H9 (cell line): ENCODE data around the gene EBF4. TPM values are rescaled to one million over a fixed set of nuclear protein-coding genes. Genes with fewer than 3 reads are reported as not detected.

Source experiments
- DNase-seq: peaks from one replicate; pipeline ENCODE4 v3.0.0-alpha.2; 2017
- H2AFZ ChIP-seq: one replicate; pipeline ENCODE4 v1.6.1; 2013; ENCODE audit warnings: mild to moderate bottlenecking, low read length, control low read depth, moderate library complexity
- H2AK5ac ChIP-seq: 2 replicates; pipeline ENCODE4 v1.6.1; 2013; ENCODE audit warnings: low read length, control low read depth, mixed read lengths; ENCODE audit not compliant: insufficient read length
- H2BK120ac ChIP-seq: one replicate; pipeline ENCODE4 v1.6.1; 2013; ENCODE audit warnings: low read depth, mild to moderate bottlenecking, low read length, control low read depth, inconsistent platforms; ENCODE audit not compliant: poor library complexity, severe bottlenecking
- H2BK12ac ChIP-seq: 2 replicates; pipeline ENCODE4 v1.6.1; 2013; ENCODE audit warnings: low read length, control low read depth, mixed read lengths, low read depth; ENCODE audit not compliant: insufficient read length
- H2BK15ac ChIP-seq: 2 replicates; pipeline ENCODE4 v1.6.1; 2013; ENCODE audit warnings: low read depth, low read length, control low read depth
- H2BK20ac ChIP-seq: one replicate; pipeline ENCODE4 v1.6.1; 2013; ENCODE audit warnings: low read depth, mild to moderate bottlenecking, low read length, control low read depth, inconsistent platforms; ENCODE audit not compliant: poor library complexity, severe bottlenecking
- H2BK5ac ChIP-seq: 2 replicates; pipeline ENCODE4 v1.6.1; 2013; ENCODE audit warnings: low read length, control low read depth, mixed read lengths; ENCODE audit not compliant: insufficient read length
- H3K14ac ChIP-seq: 2 replicates; pipeline ENCODE4 v1.6.1; 2013; ENCODE audit warnings: low read length, control low read depth; ENCODE audit not compliant: insufficient read depth
- H3K18ac ChIP-seq: 2 replicates; pipeline ENCODE4 v1.6.1; 2013; ENCODE audit warnings: low read depth, mild to moderate bottlenecking, mixed read lengths, low read length, control low read depth; ENCODE audit not compliant: insufficient read length
- H3K23ac ChIP-seq: 2 replicates; pipeline ENCODE4 v1.6.1; 2013; ENCODE audit warnings: low read length, control low read depth, mixed read lengths, low read depth; ENCODE audit not compliant: insufficient read length
- H3K23me2 ChIP-seq: 2 replicates; pipeline ENCODE4 v1.6.1; 2013; ENCODE audit warnings: low read depth, mild to moderate bottlenecking, mixed read lengths, low read length, control low read depth; ENCODE audit not compliant: insufficient read length, poor library complexity, severe bottlenecking
- H3K27ac ChIP-seq: 2 replicates; pipeline ENCODE4 v1.5.1; 2013; ENCODE audit warnings: low read length, control low read depth, mixed read lengths, low read depth; ENCODE audit not compliant: insufficient read length
- H3K27me3 ChIP-seq: 2 replicates; pipeline ENCODE4 v1.6.1; 2013; ENCODE audit warnings: low read length, control low read depth, inconsistent platforms; ENCODE audit not compliant: insufficient read depth
- H3K4ac ChIP-seq: 2 replicates; pipeline ENCODE4 v1.6.1; 2013; ENCODE audit warnings: low read depth, mild to moderate bottlenecking, control low read depth, inconsistent platforms, low read length, moderate library complexity
- H3K4me1 ChIP-seq: 2 replicates; pipeline ENCODE4 v1.6.1; 2013; ENCODE audit warnings: low read length, control low read depth, inconsistent platforms; ENCODE audit not compliant: insufficient read depth
- H3K4me2 ChIP-seq: 2 replicates; pipeline ENCODE4 v1.6.1; 2013; ENCODE audit warnings: low read length, control low read depth, mixed read lengths; ENCODE audit not compliant: insufficient read length, insufficient read depth
- H3K56ac ChIP-seq: 2 replicates; pipeline ENCODE4 v1.6.1; 2013; ENCODE audit warnings: low read depth, mild to moderate bottlenecking, mixed read lengths, low read length, control low read depth; ENCODE audit not compliant: insufficient read length
- H3K79me1 ChIP-seq: 2 replicates; pipeline ENCODE4 v1.6.1; 2013; ENCODE audit warnings: low read depth, mild to moderate bottlenecking, moderate library complexity, low read length, control low read depth, inconsistent platforms; ENCODE audit not compliant: insufficient read depth, poor library complexity, severe bottlenecking
- H3K79me2 ChIP-seq: 2 replicates; pipeline ENCODE4 v1.6.1; 2013; ENCODE audit warnings: low read length, control low read depth, inconsistent platforms; ENCODE audit not compliant: insufficient read depth
- H3K9ac ChIP-seq: 2 replicates; pipeline ENCODE4 v1.6.1; 2013; ENCODE audit warnings: low read length, control low read depth, mixed read lengths; ENCODE audit not compliant: insufficient read length; ENCODE audit errors: extremely low read depth
- H3K9me3 ChIP-seq: one replicate; pipeline ENCODE4 v1.6.1; 2013; ENCODE audit warnings: low read depth, low read length, inconsistent platforms; ENCODE audit not compliant: control insufficient read depth
- H3T11ph ChIP-seq: one replicate; pipeline ENCODE4 v1.6.1; 2013; ENCODE audit warnings: mild to moderate bottlenecking, low read length, control low read depth, inconsistent platforms
- H4K20me1 ChIP-seq: one replicate; pipeline ENCODE4 v1.6.1; 2013; ENCODE audit not compliant: control insufficient read depth, insufficient read length, insufficient read depth
- H4K5ac ChIP-seq: 2 replicates; pipeline ENCODE4 v1.6.1; 2013; ENCODE audit warnings: low read depth, mild to moderate bottlenecking, mixed read lengths, low read length, control low read depth; ENCODE audit not compliant: insufficient read length
- H4K8ac ChIP-seq: replicated peaks from 2 replicates; pipeline ENCODE4 v1.6.1; 2013; ENCODE audit warnings: low read length, control low read depth, mixed read lengths, low read depth; ENCODE audit not compliant: insufficient read length
- H4K91ac ChIP-seq: 2 replicates; pipeline ENCODE4 v1.6.1; 2013; ENCODE audit warnings: low read depth, mild to moderate bottlenecking, moderate library complexity, mixed read lengths, low read length, control low read depth; ENCODE audit not compliant: insufficient read length
- H3K27ac Mint-ChIP-seq, 3 experiments: 2 replicates in 2 of 3; 3 replicates in 1 of 3; pipeline ENCODE4 v1.8.0; 2020 to 2021; ENCODE audit warnings: mixed read lengths in 3 of 3, mild to moderate bottlenecking in 1 of 3, moderate library complexity in 1 of 3
- H3K27me3 Mint-ChIP-seq: 2 replicates; pipeline ENCODE4 v1.8.0; 2021; ENCODE audit warnings: low read depth, mild to moderate bottlenecking, moderate library complexity, mixed read lengths
- H3K36me3 Mint-ChIP-seq, 3 experiments: 2 replicates in 2 of 3; 3 replicates in 1 of 3; pipeline ENCODE4 v1.8.0; 2020 to 2021; ENCODE audit warnings: low read depth in 3 of 3, mixed read lengths in 3 of 3; ENCODE audit not compliant: insufficient read depth in 1 of 3
- H3K4me1 Mint-ChIP-seq, 2 experiments: 2 replicates each; pipeline ENCODE4 v1.8.0; 2020; ENCODE audit warnings: mixed read lengths in 2 of 2
- H3K4me3 Mint-ChIP-seq, 2 experiments: 2 replicates in 1 of 2; 3 replicates in 1 of 2; pipeline ENCODE4 v1.8.0; 2020 to 2021; ENCODE audit warnings: mild to moderate bottlenecking in 2 of 2, mixed read lengths in 2 of 2, moderate library complexity in 1 of 2
- H3K9me3 Mint-ChIP-seq, 2 experiments: 2 replicates in 1 of 2; 3 replicates in 1 of 2; pipeline ENCODE4 v1.8.0; 2020; ENCODE audit warnings: mild to moderate bottlenecking in 2 of 2, mixed read lengths in 2 of 2, moderate library complexity in 1 of 2
- CTCF ChIP-seq: fragments of 200-600 bp; sonication (generic); conservative IDR thresholded peaks from 3 replicates; pipeline ENCODE4 v1.8.0; 2021; ENCODE audit warnings: antibody characterized with exemption, mild to moderate bottlenecking
- WGBS: extraction: QIAGEN DNeasy Blood & Tissue Kit; methylation state at CpG from one replicate; pipeline ENCODE4 v1.1.7; 2013; ENCODE audit warnings: missing lambda C conversion rate, low lambda C conversion rate, mixed read lengths; ENCODE audit not compliant: insufficient read length; ENCODE audit errors: extremely low coverage; 5-methylcytosine and 5-hydroxymethylcytosine counted together
- total RNA-seq: library from RNA; stranded (reverse); gene quantifications from 2 replicates; pipeline ENCODE4 v1.2.1, GENCODE V29; 2021

EBF4 gene
- total RNA-seq, 1 experiment from 2014 or later, result 3.9 TPM

- Mint-ChIP-seq H3K9me3 (no peaks in the 10 kb centered on the region; a peak in 1 of 5 replicates), H3K36me3 (no peaks in the 10 kb centered on the region), H3K4me3 (no peak overlapping the region), H3K27me3 (peaks cover 70% of the 10 kb centered on the region), H3K4me1 (peaks cover 22 to 27% of the 10 kb centered on the region in 2 experiments), H3K27ac (no peak overlapping the region)
- Histone ChIP-seq H3K14ac (no peak overlapping the region), H3K56ac (no peak overlapping the region), H3K27ac (no peak overlapping the region), H2BK120ac (no peak overlapping the region), H2BK20ac (no peak overlapping the region), H3K9ac (no peak overlapping the region), H2BK5ac (no peak overlapping the region), H3K23me2 (no peaks in the 10 kb centered on the region), H3K27me3 (no peaks in the 10 kb centered on the region; the same call in 1 of the 2 replicates), H3K9me3 (no peaks in the 10 kb centered on the region), H2AFZ (no peak overlapping the region), H3K4me2 (no peak overlapping the region), H3K18ac (no peak overlapping the region), H3K79me2 (no peaks in the 10 kb centered on the region), H3K4me1 (peaks cover 3% of the 10 kb centered on the region; the same call in 1 of the 2 replicates), H3T11ph (no peak overlapping the region), H4K91ac (no peak overlapping the region), H4K5ac (no peak overlapping the region), H3K79me1 (no peaks in the 10 kb centered on the region), H3K23ac (no peak overlapping the region), H2BK15ac (no peak overlapping the region), H2BK12ac (no peak overlapping the region), H4K8ac (no peak overlapping the region), H2AK5ac (no peak overlapping the region), H3K4ac (no peak overlapping the region), H4K20me1 (no peaks in the 10 kb centered on the region)
- TF ChIP-seq CTCF, result no peak
- no peak for DNase-seq
- WGBS, result no CpG with 5 or more reads among the region's 3 CpGs
These were observed 48.9 kb downstream of the EBF4 start for GRCh38 chr20:2741463-2741862.
